ENCODE results near the gene SMNDC1.

Gene SMNDC1

DNA sequence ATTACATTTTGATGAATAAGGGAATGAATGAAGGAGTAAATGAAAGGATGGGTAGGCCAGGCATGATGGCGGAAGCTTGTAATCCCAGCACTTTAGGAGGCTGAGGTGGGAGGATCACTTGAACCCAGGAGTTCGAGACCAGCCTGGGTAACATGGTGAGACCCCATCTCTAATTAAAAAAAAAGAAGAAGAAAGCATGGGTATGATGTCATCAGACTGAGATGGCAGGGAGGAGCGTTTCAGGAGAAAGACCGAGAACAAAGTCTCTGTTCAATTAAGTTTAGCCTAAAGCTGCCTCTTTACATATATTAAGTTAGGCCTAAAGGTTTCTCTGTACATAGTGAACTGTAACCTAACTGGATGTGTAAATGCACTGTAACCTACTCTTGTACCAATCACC is 42.2 kb upstream of the SMNDC1 start:
- no peak overlapping the region for H3K9ac ChIP-seq
- no peaks in the 10 kb centered on the region for H4K20me1 ChIP-seq (ENCODE audit: insufficient read depth)
- TF ChIP-seq, protein P1, sequence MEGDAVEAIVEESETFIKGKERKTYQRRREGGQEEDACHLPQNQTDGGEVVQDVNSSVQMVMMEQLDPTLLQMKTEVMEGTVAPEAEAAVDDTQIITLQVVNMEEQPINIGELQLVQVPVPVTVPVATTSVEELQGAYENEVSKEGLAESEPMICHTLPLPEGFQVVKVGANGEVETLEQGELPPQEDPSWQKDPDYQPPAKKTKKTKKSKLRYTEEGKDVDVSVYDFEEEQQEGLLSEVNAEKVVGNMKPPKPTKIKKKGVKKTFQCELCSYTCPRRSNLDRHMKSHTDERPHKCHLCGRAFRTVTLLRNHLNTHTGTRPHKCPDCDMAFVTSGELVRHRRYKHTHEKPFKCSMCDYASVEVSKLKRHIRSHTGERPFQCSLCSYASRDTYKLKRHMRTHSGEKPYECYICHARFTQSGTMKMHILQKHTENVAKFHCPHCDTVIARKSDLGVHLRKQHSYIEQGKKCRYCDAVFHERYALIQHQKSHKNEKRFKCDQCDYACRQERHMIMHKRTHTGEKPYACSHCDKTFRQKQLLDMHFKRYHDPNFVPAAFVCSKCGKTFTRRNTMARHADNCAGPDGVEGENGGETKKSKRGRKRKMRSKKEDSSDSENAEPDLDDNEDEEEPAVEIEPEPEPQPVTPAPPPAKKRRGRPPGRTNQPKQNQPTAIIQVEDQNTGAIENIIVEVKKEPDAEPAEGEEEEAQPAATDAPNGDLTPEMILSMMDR (conservative IDR thresholded peaks at IDR 0.05; ENCODE audit: low read depth, low read length), result no peak
- H3K79me2 ChIP-seq (ENCODE audit: insufficient read depth, low read depth), result no peaks in the 10 kb centered on the region
- H2AFZ ChIP-seq (ENCODE audit: low read depth), result no peak overlapping the region
- H3K36me3 ChIP-seq (ENCODE audit: insufficient read depth), result no peaks in the 10 kb centered on the region
- H3K4me2 ChIP-seq, result peak overlapping the region; percentile 81
- no peak overlapping the region for H3K27ac ChIP-seq
- H3K27me3 ChIP-seq (ENCODE audit: insufficient read depth, low read depth), result no peaks in the 10 kb centered on the region
- H3K4me1 ChIP-seq (ENCODE audit: low read depth, poor library complexity, severe bottlenecking), result peaks cover 67% of the 10 kb centered on the region
- H3K4me3 ChIP-seq (IDR thresholded peaks at IDR 0.05; ENCODE audit: insufficient read depth, low read depth, low read length), result no peak overlapping the region

DNA sequence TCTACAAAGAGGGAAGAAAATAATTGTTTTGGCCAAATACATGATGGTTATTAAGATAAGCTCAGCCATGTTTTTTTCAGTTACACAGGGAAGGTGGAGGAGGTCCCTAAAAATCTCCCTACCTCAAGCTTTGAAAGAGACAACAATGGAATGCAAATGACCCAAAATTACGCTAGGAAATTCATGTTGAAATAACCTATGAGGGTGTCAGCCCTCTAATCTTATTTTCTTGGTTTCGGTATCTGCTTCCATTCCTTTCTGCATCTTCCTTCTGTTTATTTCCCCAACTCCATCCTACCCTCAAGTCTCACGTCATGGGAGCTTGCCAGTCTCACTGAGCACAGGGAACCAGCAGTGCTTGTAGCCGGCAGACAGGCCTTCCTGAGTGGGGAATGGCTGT is 40.6 kb upstream of the SMNDC1 start:
- peak overlapping the region; percentile 81 for H3K4me2 ChIP-seq
- H3K4me3 ChIP-seq (IDR thresholded peaks at IDR 0.05; ENCODE audit: insufficient read depth, low read depth, low read length), result no peak overlapping the region
- H3K27me3 ChIP-seq (ENCODE audit: insufficient read depth, low read depth), result no peaks in the 10 kb centered on the region
- no peaks in the 10 kb centered on the region for H4K20me1 ChIP-seq (ENCODE audit: insufficient read depth)
- H3K79me2 ChIP-seq (ENCODE audit: insufficient read depth, low read depth), result no peaks in the 10 kb centered on the region
- no peaks in the 10 kb centered on the region for H3K36me3 ChIP-seq (ENCODE audit: insufficient read depth)
- TF ChIP-seq, protein P1 (conservative IDR thresholded peaks at IDR 0.05; ENCODE audit: low read depth, low read length), result no peak
- H3K9ac ChIP-seq, result no peak overlapping the region
- H3K27ac ChIP-seq, result peak overlapping the region; percentile 21; the same call in 1 of the 2 replicates
- no peak overlapping the region for H2AFZ ChIP-seq (ENCODE audit: low read depth)
- peaks cover 81% of the 10 kb centered on the region for H3K4me1 ChIP-seq (ENCODE audit: low read depth, poor library complexity, severe bottlenecking)

DNA sequence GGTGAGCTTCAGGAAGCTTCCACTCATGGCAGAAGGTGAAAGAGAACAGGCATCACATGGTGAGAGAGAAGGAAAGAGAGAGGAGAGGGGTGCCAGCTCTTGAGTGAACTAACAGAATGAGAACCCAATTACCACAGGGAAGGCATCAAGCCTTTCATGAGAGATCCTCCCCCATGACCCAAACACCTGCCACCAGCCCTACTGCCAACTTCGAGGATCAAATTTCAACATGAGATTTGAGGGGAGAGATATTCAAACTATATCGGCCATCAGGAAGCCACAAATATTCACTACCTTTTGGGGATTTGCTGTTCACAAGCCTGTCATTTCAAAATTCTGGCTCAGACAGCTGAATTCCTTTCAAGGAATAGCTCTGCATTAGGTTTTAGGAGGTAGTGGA is 39.9 kb upstream of the SMNDC1 start:
- H3K27me3 ChIP-seq (ENCODE audit: insufficient read depth, low read depth), result no peaks in the 10 kb centered on the region
- TF ChIP-seq, protein P1 (conservative IDR thresholded peaks at IDR 0.05; ENCODE audit: low read depth, low read length), result no peak
- no peak overlapping the region for H3K4me3 ChIP-seq (IDR thresholded peaks at IDR 0.05; ENCODE audit: insufficient read depth, low read depth, low read length)
- H3K27ac ChIP-seq, result peak overlapping the region; percentile 21; the same call in 1 of the 2 replicates
- no peaks in the 10 kb centered on the region for H3K36me3 ChIP-seq (ENCODE audit: insufficient read depth)
- no peak overlapping the region for H3K9ac ChIP-seq
- H4K20me1 ChIP-seq (ENCODE audit: insufficient read depth), result no peaks in the 10 kb centered on the region
- H3K79me2 ChIP-seq (ENCODE audit: insufficient read depth, low read depth), result no peaks in the 10 kb centered on the region
- H2AFZ ChIP-seq (ENCODE audit: low read depth), result no peak overlapping the region
- H3K4me2 ChIP-seq, result peak overlapping the region; percentile 81
- H3K4me1 ChIP-seq (ENCODE audit: low read depth, poor library complexity, severe bottlenecking), result peaks cover 81% of the 10 kb centered on the region

DNA sequence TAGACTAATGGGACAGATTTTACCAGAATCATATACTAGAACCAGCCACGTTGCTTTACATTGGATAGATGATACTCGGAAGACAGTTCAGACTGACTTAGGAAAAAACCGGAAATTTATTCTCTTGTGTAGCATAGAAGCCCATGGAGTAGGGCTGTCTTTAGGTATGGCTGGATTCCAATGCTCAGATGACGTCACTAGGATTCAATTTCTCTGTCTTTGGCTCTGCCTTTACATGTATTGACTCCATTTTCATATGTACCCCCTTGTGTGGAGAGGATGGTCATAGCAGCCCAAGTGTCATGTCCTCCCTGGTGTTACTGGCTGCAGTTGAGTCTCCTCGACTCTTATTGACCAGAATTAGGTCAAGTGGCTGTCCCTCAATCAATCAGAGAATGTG is 39.2 kb upstream of the SMNDC1 start:
- no peak overlapping the region for H3K9ac ChIP-seq
- H2AFZ ChIP-seq (ENCODE audit: low read depth), result no peak overlapping the region
- no peaks in the 10 kb centered on the region for H4K20me1 ChIP-seq (ENCODE audit: insufficient read depth)
- H3K27ac ChIP-seq, result peak overlapping the region; percentile 21; the same call in 1 of the 2 replicates
- no peaks in the 10 kb centered on the region for H3K79me2 ChIP-seq (ENCODE audit: insufficient read depth, low read depth)
- no peaks in the 10 kb centered on the region for H3K36me3 ChIP-seq (ENCODE audit: insufficient read depth)
- H3K4me1 ChIP-seq (ENCODE audit: low read depth, poor library complexity, severe bottlenecking), result peaks cover 81% of the 10 kb centered on the region
- H3K4me2 ChIP-seq, result peak overlapping the region; percentile 81
- no peaks in the 10 kb centered on the region for H3K27me3 ChIP-seq (ENCODE audit: insufficient read depth, low read depth)
- H3K4me3 ChIP-seq (IDR thresholded peaks at IDR 0.05; ENCODE audit: insufficient read depth, low read depth, low read length), result no peak overlapping the region
- TF ChIP-seq, protein P1 (conservative IDR thresholded peaks at IDR 0.05; ENCODE audit: low read depth, low read length), result no peak
